Osteoblast (primary cell): ENCODE measurements around the gene GRIK2. TPM values are rescaled to one million over a fixed set of nuclear protein-coding genes. Genes with fewer than 3 reads are reported as not detected.
"Not testable (repeated sequence)": the region's sequence is repeated elsewhere in the genome, so short reads cannot be mapped to it uniquely, and the experiment has no call there.

ENCODE experiments used
- DNase-seq: peaks from one replicate; pipeline ENCODE4 v3.0.0; 2011; ENCODE audit warnings: low spot score, mixed read lengths; ENCODE audit not compliant: insufficient read length; ENCODE audit errors: missing footprints
- H2AFZ ChIP-seq: 2 replicates; pipeline ENCODE4 v1.6.0; 2011; ENCODE audit warnings: mild to moderate bottlenecking, low read length
- H3K27ac ChIP-seq: 2 replicates; pipeline ENCODE4 v1.5.1; 2011; ENCODE audit warnings: mild to moderate bottlenecking, low read depth, low read length, moderate library complexity
- H3K27me3 ChIP-seq: 2 replicates; pipeline ENCODE4 v1.6.0; 2012; ENCODE audit warnings: mild to moderate bottlenecking, control low read depth, inconsistent platforms, low read length, moderate library complexity; ENCODE audit not compliant: insufficient read depth
- H3K36me3 ChIP-seq: 2 replicates; pipeline ENCODE4 v1.5.1; 2011; ENCODE audit warnings: mild to moderate bottlenecking, low read length, control low read depth, moderate library complexity; ENCODE audit not compliant: insufficient read depth
- H3K4me1 ChIP-seq: 2 replicates; pipeline ENCODE4 v1.5.1; 2011; ENCODE audit warnings: mild to moderate bottlenecking, low read length, control low read depth, moderate library complexity; ENCODE audit not compliant: insufficient read depth
- H3K4me2 ChIP-seq: 2 replicates; pipeline ENCODE4 v1.6.0; 2011; ENCODE audit warnings: mild to moderate bottlenecking, low read length; ENCODE audit not compliant: insufficient read depth
- H3K4me3 ChIP-seq: fragments of 200-600 bp; sonication (generic); 3 replicates; pipeline ENCODE4 v1.5.1; 2012; ENCODE audit warnings: mild to moderate bottlenecking, low read length, inconsistent platforms; ENCODE audit not compliant: insufficient read depth
- H3K79me2 ChIP-seq: 2 replicates; pipeline ENCODE4 v1.6.0; 2012; ENCODE audit warnings: mild to moderate bottlenecking, low read length, control low read depth, inconsistent platforms; ENCODE audit not compliant: insufficient read depth
- H3K9me3 ChIP-seq: 2 replicates; pipeline ENCODE4 v1.5.1; 2011; ENCODE audit warnings: low read depth, low read length, control low read depth
- H4K20me1 ChIP-seq: 2 replicates; pipeline ENCODE4 v1.6.0; 2012; ENCODE audit warnings: mild to moderate bottlenecking, low read length, control low read depth; ENCODE audit not compliant: insufficient read depth
- total RNA-seq: library from RNA; depleted of rRNA; stranded (reverse); fragments of >200 nt; gene quantifications from 2 replicates; pipeline ENCODE4 v1.2.3, GENCODE V29; 2012
- TF ChIP-seq, protein P1 (sequence below): IDR thresholded peaks from 2 replicates; pipeline ENCODE4 v1.5.1; 2011; ENCODE audit warnings: mild to moderate bottlenecking, low read depth, low read length, moderate library complexity; ENCODE audit errors: extremely low read depth

GRIK2 gene
- total RNA-seq, 1 donor = 0.72 TPM

GRCh38 chr6:101380897-101381630, 12.4 kb upstream of the GRIK2 start:
- Histone ChIP-seq H4K20me1 (no peaks in the 10 kb centered on the region), H3K27me3 (no peaks in the 10 kb centered on the region), H3K79me2 (no peaks in the 10 kb centered on the region), H3K9me3 (no peaks in the 10 kb centered on the region), H3K4me3 (no peak overlapping the region), H3K4me1 (no peaks in the 10 kb centered on the region), H2AFZ (no peak overlapping the region), H3K36me3 (no peaks in the 10 kb centered on the region), H3K4me2 (no peak overlapping the region), H3K27ac (no peak overlapping the region)
- no peak for DNase-seq
- TF ChIP-seq, protein P1, sequence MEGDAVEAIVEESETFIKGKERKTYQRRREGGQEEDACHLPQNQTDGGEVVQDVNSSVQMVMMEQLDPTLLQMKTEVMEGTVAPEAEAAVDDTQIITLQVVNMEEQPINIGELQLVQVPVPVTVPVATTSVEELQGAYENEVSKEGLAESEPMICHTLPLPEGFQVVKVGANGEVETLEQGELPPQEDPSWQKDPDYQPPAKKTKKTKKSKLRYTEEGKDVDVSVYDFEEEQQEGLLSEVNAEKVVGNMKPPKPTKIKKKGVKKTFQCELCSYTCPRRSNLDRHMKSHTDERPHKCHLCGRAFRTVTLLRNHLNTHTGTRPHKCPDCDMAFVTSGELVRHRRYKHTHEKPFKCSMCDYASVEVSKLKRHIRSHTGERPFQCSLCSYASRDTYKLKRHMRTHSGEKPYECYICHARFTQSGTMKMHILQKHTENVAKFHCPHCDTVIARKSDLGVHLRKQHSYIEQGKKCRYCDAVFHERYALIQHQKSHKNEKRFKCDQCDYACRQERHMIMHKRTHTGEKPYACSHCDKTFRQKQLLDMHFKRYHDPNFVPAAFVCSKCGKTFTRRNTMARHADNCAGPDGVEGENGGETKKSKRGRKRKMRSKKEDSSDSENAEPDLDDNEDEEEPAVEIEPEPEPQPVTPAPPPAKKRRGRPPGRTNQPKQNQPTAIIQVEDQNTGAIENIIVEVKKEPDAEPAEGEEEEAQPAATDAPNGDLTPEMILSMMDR = no peak

DNA sequence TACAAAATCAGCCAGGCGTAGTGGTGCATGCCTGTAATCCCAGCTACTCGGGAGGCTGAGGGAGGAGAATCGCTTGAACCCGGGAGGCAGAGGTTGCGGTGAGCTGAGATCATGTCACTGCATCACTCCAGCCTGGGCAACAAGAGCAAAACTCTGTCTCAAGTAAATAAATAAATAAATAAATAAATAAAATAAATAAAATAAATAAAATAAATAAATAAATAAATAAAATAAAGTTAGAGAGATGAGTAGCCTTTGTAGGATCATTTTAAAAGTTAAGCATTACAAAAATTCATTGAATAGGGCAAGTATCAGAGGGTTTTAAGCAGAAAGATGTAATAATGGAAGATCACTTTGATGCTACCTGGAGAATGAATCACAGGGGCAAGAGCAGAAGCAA, 9.8 kb upstream of the GRIK2 start:
- not testable (repeated sequence) for H4K20me1 ChIP-seq, H3K79me2 ChIP-seq, H3K36me3 ChIP-seq, H3K4me2 ChIP-seq, DNase-seq, H3K4me1 ChIP-seq, H3K27ac ChIP-seq, H3K4me3 ChIP-seq, H3K27me3 ChIP-seq, H2AFZ ChIP-seq, H3K9me3 ChIP-seq

DNA sequence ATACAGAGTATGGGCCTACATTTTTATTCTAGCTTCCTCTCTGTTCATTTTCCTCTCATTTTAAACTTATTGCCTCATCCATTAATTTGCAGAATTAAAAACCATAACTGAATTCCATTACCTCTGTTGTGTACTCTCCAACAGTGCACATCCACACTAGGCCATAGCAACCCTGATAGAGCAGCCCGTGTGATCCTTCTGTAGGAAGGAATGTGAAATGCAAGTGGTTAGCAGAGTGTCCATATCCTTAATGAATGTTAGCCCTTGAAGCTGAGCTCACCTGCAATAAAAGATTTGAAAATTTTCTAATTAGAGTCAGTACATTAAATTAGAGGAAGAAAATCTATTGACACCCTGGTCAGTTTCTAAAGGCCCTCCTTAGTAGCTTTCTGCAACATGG, 6.5 kb upstream of the GRIK2 start:
- H3K27me3 ChIP-seq = no peaks in the 10 kb centered on the region
- H4K20me1 ChIP-seq = no peaks in the 10 kb centered on the region
- TF ChIP-seq, protein P1 = no peak
- no peaks in the 10 kb centered on the region for H3K4me1 ChIP-seq
- H3K4me3 ChIP-seq = no peak overlapping the region
- no peaks in the 10 kb centered on the region for H3K9me3 ChIP-seq
- H3K36me3 ChIP-seq = no peaks in the 10 kb centered on the region
- H3K27ac ChIP-seq = no peak overlapping the region
- H3K79me2 ChIP-seq = no peaks in the 10 kb centered on the region
- no peak overlapping the region for H3K4me2 ChIP-seq
- DNase-seq = no peak
- H2AFZ ChIP-seq = no peak overlapping the region

GRCh38 chr6:101391772-101392585, 1.5 kb upstream of the GRIK2 start:
- H3K4me3 ChIP-seq = no peak overlapping the region
- H3K27ac ChIP-seq = no peak overlapping the region
- H4K20me1 ChIP-seq = no peaks in the 10 kb centered on the region
- DNase-seq = no peak
- no peaks in the 10 kb centered on the region for H3K36me3 ChIP-seq
- no peak overlapping the region for H3K4me2 ChIP-seq
- no peak overlapping the region for H2AFZ ChIP-seq
- H3K79me2 ChIP-seq = no peaks in the 10 kb centered on the region
- peaks cover 9% of the 10 kb centered on the region for H3K27me3 ChIP-seq
- no peaks in the 10 kb centered on the region for H3K9me3 ChIP-seq
- TF ChIP-seq, protein P1 = no peak
- H3K4me1 ChIP-seq = no peaks in the 10 kb centered on the region
